Right lobe of liver (tissue), 6 donors: ENCODE measurements around the gene TEPSIN. TPM values are rescaled to one million over a fixed set of nuclear protein-coding genes. Genes with fewer than 3 reads are reported as not detected.
A peak's percentile ranks its signal among the peaks of the same experiment; 100 is the strongest.

Experiments used
- ATAC-seq, 4 donors: fragments of 200-7000 bp; cut with Tn5 transposase; one replicate each; pipeline ENCODE4 v1.9.1; 2020; ENCODE audit warnings: mild to moderate bottlenecking in 4 of 4, moderate library complexity in 4 of 4
- DNase-seq, 3 donors: peaks; one replicate each; pipeline ENCODE4 v3.0.0-alpha.2; 2020
- H3K27ac ChIP-seq, 3 donors: fragments of 200-600 bp; one replicate each; pipeline ENCODE4 v1.8.0; 2022
- H3K27me3 ChIP-seq, 2 donors: fragments of 200-600 bp; one replicate each; pipeline ENCODE4 v1.8.0; 2022
- H3K36me3 ChIP-seq, 4 donors: fragments of 200-600 bp; sonication (generic) in 1 of 4; one replicate each; pipeline versions ENCODE4 v1.5.1 to v1.8.0; 2017 to 2022; ENCODE audit warnings: control low read depth in 1 of 4
- H3K4me1 ChIP-seq, 4 donors: fragments of 200-600 bp; sonication (generic) in 1 of 4; one replicate each; pipeline versions ENCODE4 v1.5.1 to v1.8.0; 2017 to 2022; ENCODE audit warnings: control low read depth in 1 of 4
- H3K4me3 ChIP-seq, 3 donors: fragments of 200-600 bp; one replicate each; pipeline ENCODE4 v1.8.0; 2022
- H3K9me3 ChIP-seq, 4 donors: fragments of 200-600 bp; sonication (generic) in 1 of 4; one replicate each; pipeline versions ENCODE4 v1.5.1 to v1.8.0; 2017 to 2022; ENCODE audit warnings: control low read depth in 1 of 4
- CTCF ChIP-seq, 4 donors: fragments of 200-600 bp in 3 of 4; fragments of 450-650 bp in 1 of 4; IDR thresholded peaks; one replicate each; pipeline versions ENCODE4 v1.5.1 to v1.8.0; 2016 to 2022; ENCODE audit warnings: antibody characterized with exemption in 4 of 4, mild to moderate bottlenecking in 2 of 4
- POLR2A ChIP-seq: fragments of 450-650 bp; IDR thresholded peaks from one replicate; pipeline ENCODE4 v1.6.1; 2017; ENCODE audit warnings: antibody characterized with exemption, mild to moderate bottlenecking
- WGBS: methylation state at CpG from one replicate; pipeline ENCODE4 v1.1.6; 2018; ENCODE audit warnings: low coverage, low lambda C conversion rate; ENCODE audit not compliant: insufficient coverage; ENCODE audit errors: missing lambda C conversion rate; 5-methylcytosine and 5-hydroxymethylcytosine counted together
- intact Hi-C, 2 donors: fragments of 100-400 bp; cut with DNase I; formaldehyde crosslinking; loops; one replicate each; pipeline versions ENCODE4 v1.11.2 to v1.14.1; 2022
- total RNA-seq, 6 experiments: library from RNA; depleted of rRNA in 2 of 6; stranded (reverse); fragments of >200 nt in 2 of 6; fragmentation: NEBNext Ultra II Directional in 3 of 6; extraction: Animal tissue kit (Norgen Biotek cat#: 25700) in 3 of 6; gene quantifications; one replicate each; pipeline versions ENCODE4 v1.1.0 to v1.2.4, GENCODE V29; 2016 to 2023
- donor health status: DM: no; HTN: yes; CAD: no.
- donor health status: DM: no; HTN: no; CAD: no.
- donor health status: DM: no; HTN: no; CAD: no.
- donor health status: DM: no; HTN: yes; CAD: no.
- donor health status: DM: no; HTN: yes; CAD: no.

TEPSIN gene
- total RNA-seq, 6 experiments from 2014 or later: 11.9 to 27.6 (median 18.1) TPM

DNA sequence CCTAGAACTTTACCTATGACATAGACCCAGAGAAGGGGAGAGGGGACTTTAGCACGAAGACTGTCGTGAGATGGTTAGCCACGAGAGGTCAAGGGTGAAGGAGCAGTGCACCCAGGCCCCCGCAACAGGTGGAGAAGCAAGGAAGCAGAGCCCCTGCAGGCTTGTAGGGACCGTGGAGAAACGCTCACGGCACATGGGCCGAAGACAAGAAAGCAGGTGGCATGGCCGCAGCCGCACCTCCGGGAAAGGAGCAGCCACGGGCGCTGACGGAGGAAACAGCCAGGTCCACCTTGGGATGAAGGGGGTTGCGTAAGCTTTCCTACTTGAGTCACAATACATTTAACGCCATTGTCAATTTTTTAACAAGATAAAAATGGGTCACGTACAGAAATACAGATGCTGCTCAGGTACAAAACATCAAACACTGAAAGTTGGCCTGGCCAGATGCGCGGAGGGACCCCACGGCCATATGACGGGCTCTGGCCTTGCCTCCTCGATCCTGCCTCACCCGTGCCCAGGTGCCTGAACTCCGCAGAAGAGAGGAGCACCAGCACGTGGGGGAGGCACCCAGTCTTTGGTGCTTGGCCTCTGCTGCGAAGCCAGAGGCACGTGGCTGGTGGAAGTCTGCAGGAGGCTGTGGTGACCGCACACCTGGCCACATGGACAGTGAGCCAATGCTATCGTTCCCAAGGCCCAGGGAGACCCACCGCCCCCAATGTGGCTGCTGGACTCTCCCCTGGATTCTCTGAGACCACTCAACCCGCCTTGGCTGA, 35.0 kb upstream of the TEPSIN start:
- no peak for ATAC-seq
- intact Hi-C loops: no loop called here
- DNase-seq: no peak
- Histone ChIP-seq H3K9me3 (no peaks in the 10 kb centered on the region), H3K27me3 (no peaks in the 10 kb centered on the region), H3K4me3 (no peak overlapping the region), H3K36me3 (peaks cover 0 to 63% (median 23%) of the 10 kb centered on the region in 4 donors), H3K4me1 (no peaks in the 10 kb centered on the region), H3K27ac (no peak overlapping the region)
- WGBS: 94% methylated on average over 19 of the region's 31 CpGs
- TF ChIP-seq POLR2A: no peak
- no peak for TF ChIP-seq CTCF (IDR thresholded peaks at IDR 0.05)

GRCh38 chr17:81272616-81273015, 33.8 kb upstream of the TEPSIN start:
- H3K4me3 ChIP-seq: no peak overlapping the region
- intact Hi-C loops: no loop called here
- ATAC-seq (peak in 1 of 4 donors; percentile 39), DNase-seq (no peak)
- peaks cover 0 to 66% (median 25%) of the 10 kb centered on the region in 4 donors for H3K36me3 ChIP-seq
- TF ChIP-seq CTCF (IDR thresholded peaks at IDR 0.05) (no peak), POLR2A (no peak)
- no peaks in the 10 kb centered on the region for H3K27me3 ChIP-seq
- no peak overlapping the region for H3K27ac ChIP-seq
- H3K4me1 ChIP-seq: no peaks in the 10 kb centered on the region
- no peaks in the 10 kb centered on the region for H3K9me3 ChIP-seq
- 63% methylated on average over 8 of the region's 12 CpGs for WGBS

DNA sequence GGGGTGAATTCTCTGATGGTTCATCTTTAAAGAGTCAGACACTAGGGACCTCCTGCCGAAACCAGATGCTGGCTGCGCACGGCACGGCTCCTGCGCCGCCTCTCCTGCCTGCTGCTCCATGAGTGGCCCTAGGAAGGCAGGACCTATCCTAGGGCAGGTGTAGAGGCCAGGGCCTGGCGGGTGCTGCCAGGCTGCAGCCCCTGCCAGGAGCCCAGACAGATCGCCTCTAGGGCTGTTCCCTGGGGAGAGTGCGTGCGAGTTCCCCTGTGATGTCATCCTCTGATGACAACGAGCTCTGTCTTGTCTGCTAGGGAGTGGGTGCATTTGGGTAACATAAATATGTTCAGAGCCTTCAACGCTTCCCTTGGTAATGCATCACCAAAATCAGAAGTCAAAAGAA, 32.4 kb upstream of the TEPSIN start:
- no CpG with 5 or more reads among the region's 12 CpGs for WGBS
- no peak for TF ChIP-seq CTCF (IDR thresholded peaks at IDR 0.05)
- TF ChIP-seq POLR2A: no peak
- H3K4me3 ChIP-seq: no peak overlapping the region
- intact Hi-C loops: no loop called here
- H3K9me3 ChIP-seq: no peaks in the 10 kb centered on the region
- no peak overlapping the region for H3K27ac ChIP-seq
- H3K4me1 ChIP-seq: no peaks in the 10 kb centered on the region
- H3K27me3 ChIP-seq: no peaks in the 10 kb centered on the region
- H3K36me3 ChIP-seq: peaks cover 0 to 70% (median 23%) of the 10 kb centered on the region in 4 donors
- no peak for DNase-seq
- no peak for ATAC-seq

DNA sequence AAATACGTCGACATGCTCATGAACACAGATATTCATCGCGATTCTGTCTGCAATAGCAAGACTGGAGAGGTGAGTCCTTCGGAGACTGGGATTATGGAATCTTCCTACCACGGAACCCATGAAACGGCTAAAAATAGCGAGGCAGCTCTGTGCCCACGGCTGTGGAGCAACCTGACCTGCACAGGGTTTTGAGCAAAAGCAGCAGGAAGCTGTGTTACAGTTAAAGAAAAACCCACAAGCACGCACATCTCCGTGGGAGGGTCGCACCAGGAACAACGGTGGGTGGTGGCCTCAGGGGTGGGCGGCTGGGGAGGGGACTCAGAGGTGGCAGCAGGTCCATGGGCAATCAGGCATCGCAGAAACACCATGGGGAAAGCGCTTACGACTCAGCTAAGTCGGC, 31.4 kb upstream of the TEPSIN start:
- intact Hi-C loops: no loop called here
- H3K36me3 ChIP-seq: peaks cover 0 to 73% (median 24%) of the 10 kb centered on the region in 4 donors
- no peak overlapping the region for H3K4me3 ChIP-seq

More for the DNA sequence above, 31.4 kb upstream of the TEPSIN start:
- Histone ChIP-seq H3K27me3 (no peaks in the 10 kb centered on the region), H3K4me1 (no peaks in the 10 kb centered on the region), H3K9me3 (no peaks in the 10 kb centered on the region), H3K27ac (no peak overlapping the region)
- DNase-seq (no peak), ATAC-seq (no peak)
- WGBS: 90% methylated on average over 11 of the region's 18 CpGs
- TF ChIP-seq POLR2A (no peak), CTCF (IDR thresholded peaks at IDR 0.05) (no peak)
